SH-SY5Y (cell line): ENCODE data around the gene PSENEN.

Source experiments
- GATA2 ChIP-seq: IDR thresholded peaks from 2 replicates; pipeline ENCODE4 v1.6.1; 2011; ENCODE audit warnings: mild to moderate bottlenecking, low read depth, low read length
- GATA3 ChIP-seq: IDR thresholded peaks from 2 replicates; pipeline ENCODE4 v1.6.1; 2011; ENCODE audit warnings: low read depth, mild to moderate bottlenecking, low read length, moderate library complexity

DNA sequence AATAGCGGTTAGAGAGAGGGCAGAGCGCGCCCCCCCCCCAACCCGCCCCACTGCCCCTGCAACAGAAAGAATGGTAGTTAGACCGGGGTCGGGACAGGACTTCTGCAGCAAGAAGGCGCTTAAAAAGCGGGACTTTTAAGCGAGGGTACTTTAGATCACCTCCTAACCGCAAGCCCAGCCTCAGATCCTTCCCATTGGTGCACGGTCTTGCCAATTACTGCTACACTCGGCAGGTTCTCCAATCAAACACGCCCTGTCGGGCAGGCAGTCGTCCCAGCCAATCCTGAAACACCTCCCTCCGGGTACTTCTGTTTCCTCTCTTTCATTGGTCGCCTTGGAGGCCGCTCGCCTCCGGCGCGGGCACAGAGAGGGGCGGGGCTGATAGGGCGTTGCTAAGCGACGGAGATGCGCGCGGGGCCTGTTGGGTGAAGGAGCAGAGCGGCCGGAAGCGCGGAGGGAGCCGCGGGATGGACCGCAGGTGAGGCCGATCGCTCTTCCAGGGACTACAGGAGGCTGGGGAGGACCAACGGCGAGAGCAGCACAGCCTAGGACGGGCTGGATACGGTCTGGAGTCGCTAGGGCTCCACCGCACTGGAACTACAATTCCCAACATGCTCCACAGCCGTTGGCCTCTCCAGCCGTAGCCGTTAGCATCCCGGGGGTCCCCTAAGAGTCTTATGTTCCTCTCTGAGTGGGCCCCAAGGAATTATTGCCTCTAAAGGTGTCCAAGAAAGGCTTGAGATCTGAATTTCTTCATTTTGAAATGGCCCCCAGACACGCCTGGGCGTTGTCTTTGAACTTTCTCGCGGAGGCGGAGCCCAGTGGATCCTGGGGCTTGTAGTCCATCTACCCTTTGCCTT is 12.5 kb downstream of the PSENEN start, which contains the start of gene PROSER3:
- TF ChIP-seq GATA2 (no peak), GATA3 (no peak)
